SK-N-DZ (cell line): ENCODE measurements around the gene NXPH4.

Experiments
- DNase-seq: peaks from one replicate; pipeline ENCODE4 v3.0.0-alpha.2; 2015; ENCODE audit warnings: low spot score

NXPH4 gene

DNA sequence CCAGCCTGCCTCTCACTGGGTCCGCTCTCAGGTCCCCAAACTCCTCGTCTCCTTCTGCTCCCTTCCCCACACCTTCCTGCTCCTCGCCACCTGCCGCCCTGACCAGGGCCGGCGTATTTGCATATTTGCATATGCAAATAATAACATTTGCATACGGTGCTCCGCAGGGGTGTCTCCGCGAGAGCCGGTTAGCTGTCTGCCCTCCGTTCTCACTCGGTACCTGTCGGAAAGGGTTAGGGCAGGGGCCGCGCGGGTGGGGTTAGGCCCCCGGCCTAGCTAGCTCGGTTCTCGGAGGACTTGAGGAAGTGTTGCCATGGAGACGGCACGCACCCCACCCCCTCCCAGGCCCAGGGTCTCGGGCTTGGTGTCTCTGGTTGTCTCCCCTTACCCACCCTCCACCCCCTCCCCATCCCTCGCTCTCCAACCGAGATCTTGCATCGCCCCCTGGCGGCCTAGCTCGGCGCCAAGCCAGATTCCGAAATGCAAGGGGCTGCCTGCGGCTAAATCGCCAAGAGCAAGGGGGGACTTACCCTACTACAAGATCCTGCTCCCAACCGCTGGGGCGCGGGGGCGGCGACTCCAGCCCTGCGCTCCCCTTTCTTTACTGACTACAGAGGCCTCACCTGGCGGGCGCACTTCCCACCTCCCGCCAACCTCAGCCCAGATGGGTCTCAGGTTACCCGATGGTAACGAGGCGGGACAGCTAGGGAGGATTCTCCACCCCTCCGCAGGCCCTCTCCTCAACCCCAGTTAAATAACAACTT lies 26.3 kb downstream of the NXPH4 start:
- DNase-seq = peak; percentile 90

DNA sequence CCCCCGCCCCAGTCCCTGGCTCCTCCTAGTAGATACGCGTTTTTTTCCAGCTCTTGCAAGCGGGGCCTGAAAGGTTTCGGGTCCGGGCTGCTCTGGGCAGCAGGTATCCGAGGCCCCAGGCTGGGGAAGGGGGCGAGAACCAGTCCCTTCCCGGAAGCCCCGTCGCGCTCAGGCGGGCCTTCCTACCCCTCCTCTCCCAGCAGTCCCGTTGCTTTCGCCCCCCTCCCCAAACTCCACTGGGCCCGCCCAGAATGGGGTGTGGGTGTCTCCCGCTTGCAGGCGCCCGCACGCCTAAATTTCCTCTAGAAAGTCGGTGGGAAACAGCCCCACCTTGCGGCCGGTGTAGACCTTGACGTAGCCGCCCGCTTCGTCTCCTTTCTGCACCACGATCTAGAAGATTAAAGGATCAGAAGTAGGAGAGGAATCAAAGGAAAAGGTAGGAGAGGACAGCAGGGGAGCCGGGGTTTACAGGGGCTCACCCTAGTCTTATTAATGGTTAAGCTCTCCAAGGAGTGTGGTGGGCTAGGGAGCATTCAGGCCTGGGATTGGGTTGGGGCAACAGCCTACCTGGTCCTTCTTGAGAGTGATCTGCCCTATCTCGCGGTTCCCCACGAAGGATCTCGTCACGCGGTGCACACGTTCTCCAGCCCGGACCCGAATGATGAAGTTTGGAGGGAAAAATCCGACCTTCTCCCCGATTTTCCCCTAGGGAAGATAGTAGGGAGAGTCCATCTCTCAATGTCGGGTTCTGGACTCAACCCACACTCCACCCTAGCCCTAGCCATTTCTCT lies 27.1 kb downstream of the NXPH4 start:
- peak; percentile 76 for DNase-seq

DNA sequence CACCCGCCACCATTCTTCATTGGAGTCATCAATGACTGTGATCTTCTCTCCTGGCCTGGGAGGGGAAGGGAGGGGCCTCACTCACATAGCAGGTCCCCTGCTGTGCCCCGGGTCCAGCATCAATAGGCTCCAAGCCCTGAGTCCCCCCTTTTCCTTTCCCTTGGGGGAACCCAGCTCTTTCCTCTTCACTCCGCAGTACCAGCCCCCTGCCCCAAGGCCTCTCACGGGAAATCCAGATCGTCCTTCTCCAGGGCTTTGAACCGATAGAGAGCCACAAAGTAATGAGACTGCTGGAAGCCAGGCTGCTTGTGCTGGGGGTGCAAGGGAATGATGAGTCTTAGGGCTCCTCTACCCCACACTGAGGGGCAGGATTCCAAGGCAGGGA lies 27.7 kb downstream of the NXPH4 start:
- DNase-seq = no peak

DNA sequence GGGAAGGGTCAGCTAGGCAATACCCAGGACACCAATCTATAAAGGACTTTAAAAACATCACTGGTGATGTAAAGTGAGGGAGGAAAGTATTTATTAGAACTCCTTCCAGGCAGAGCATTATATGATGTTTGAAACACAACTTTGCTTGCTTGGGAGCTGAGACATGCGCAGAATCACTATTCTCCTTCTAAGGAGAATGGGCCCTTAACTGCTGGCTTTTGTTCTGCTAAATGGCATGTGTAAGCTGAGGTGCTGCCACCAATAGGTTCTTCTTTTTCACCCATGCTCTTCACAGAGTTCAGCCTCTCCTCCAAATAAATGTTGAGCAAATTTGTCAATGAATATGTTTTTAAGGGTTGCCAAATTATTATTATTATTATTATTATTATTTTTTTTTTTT lies 30.4 kb downstream of the NXPH4 start:
- DNase-seq = no peak

DNA sequence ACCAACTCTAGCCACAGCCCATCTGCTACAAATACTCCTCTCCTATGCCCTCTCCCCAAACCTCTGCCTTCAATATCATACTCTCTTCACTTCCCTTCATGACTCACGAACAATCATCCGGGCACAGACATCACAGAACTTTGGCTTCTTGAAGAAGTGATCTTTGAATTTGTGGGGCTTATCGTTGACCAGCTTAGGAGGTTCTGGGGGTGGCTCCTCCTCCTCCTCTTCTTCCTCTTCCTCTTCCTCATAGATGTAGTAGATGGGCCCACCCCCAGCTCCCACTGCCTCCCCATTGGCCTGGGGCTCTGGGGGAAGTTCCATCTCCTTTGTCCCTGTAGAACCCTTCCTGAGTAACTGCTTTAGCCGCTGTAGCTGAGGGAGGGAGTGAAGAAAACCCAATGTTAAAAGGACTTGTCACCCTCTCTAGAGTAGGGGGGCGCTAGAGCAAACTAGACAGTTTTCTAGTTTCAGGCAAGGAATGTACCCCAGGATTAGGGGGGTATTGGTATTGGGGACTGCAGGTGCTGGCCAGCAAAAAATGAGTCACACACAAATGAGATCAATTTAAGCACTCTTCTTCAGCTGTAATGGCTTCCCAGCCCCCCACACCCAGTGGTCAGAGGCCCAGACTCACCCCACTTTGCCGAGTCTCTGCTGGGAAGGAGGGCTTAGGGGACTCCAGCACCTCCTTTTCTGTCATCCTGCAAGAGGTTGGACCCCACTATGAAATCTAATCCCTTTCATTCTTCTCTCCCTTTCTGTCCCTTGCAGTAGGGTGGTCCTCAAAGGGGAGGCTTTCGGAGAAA lies 32.5 kb downstream of the NXPH4 start:
- DNase-seq = no peak

DNA sequence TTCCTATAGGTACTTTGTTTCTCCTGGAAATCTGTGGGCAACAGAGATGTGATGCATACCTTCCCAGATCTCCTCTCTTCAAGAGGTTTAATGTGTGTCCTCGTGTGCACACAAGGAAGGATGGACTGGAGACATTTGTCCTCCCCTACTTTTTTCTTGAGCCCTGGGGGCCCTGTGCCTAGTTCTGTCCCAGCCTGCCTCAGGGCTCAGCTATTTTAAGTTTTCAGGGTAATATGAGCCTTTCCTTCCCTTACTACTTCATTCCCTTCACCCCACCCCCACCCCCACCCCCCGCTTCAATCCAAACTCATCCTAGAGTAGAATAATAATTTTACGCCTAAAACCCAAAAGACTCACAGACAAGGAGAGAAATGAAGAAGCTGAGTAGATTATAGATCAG lies 33.9 kb downstream of the NXPH4 start:
- no peak for DNase-seq

DNA sequence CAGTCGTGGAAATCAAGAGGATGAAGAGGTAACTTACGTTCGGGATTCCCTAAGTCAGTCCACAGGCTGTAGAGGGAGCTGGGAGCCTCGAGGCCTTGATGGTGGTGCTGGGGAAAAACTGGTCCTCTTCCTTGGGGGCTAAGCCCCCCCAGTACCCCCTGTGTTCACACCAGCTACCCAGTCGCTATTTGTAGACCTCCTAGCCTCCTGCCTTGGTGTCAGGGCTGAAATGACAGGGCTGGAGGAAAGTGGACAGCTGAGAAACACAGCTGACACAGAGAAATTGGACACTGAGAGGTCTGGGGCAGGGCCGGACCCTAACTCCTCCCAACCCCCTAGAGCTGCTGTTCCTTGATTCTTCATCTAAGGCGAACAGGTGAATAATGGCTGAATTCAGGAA lies 34.4 kb downstream of the NXPH4 start, which contains the start of gene STAC3:
Gene STAC3, minus strand, starts transcription at position 232 of the 400 bp plus-strand sequence. CDS start 1,551 bp downstream, outside the sequence.
- DNase-seq = no peak

DNA sequence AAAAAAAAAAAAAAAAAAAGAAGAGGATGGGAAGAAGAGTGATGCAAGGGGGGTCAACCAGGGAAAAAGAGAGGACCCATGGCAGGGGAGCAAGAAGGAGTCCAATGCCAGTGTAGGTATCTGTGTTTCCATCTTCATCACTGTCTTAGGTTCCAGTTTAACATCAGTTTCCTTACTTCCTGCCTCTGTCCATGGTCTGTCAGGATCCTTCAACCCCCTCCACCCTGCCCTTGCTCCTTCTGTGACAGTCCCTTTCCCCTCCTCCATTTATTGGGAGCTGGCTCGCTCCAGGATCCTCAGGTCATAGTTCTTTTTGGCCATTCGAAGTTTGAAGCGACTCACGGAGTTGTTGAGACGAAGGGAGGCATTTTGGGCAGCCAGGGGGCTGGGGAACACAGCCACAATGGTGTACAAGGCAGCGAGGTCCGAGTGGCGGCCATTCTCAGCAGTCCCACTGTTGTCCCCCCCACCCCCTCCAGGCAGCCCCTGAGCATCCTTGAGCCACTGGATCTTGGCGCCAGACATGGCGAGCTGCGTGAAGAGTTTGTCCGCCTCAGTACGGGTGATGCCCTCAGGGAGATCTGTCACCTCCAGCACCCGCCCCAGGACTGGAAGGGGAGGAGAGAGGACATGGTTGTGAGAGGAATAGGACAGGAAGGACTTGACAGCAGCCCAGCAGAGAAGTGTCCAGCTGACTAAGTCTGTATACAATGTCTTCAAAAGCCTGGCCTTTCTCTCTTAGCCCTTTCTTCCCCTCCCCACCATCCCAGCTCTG lies 38.1 kb downstream of the NXPH4 start:
- DNase-seq = no peak

DNA sequence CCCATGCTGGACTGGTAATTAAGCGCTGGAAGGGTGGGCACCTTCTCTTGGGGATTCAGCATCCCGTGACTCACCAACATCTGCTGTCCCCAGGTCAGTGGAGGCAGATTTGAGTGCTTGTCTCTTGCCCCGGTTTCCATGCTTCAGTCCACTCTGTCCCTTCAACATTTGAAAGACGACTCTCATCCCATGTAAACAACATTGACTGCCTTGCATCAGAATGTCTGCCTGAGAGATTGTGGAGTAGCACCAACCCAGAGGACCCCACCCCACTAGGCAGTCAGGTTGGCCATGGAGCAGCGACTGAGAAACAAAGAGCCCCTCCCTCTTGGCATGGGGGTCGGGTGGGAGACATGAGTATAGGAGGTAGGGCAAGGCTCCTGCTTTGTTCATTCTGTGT lies 39.3 kb downstream of the NXPH4 start:
- no peak for DNase-seq

DNA sequence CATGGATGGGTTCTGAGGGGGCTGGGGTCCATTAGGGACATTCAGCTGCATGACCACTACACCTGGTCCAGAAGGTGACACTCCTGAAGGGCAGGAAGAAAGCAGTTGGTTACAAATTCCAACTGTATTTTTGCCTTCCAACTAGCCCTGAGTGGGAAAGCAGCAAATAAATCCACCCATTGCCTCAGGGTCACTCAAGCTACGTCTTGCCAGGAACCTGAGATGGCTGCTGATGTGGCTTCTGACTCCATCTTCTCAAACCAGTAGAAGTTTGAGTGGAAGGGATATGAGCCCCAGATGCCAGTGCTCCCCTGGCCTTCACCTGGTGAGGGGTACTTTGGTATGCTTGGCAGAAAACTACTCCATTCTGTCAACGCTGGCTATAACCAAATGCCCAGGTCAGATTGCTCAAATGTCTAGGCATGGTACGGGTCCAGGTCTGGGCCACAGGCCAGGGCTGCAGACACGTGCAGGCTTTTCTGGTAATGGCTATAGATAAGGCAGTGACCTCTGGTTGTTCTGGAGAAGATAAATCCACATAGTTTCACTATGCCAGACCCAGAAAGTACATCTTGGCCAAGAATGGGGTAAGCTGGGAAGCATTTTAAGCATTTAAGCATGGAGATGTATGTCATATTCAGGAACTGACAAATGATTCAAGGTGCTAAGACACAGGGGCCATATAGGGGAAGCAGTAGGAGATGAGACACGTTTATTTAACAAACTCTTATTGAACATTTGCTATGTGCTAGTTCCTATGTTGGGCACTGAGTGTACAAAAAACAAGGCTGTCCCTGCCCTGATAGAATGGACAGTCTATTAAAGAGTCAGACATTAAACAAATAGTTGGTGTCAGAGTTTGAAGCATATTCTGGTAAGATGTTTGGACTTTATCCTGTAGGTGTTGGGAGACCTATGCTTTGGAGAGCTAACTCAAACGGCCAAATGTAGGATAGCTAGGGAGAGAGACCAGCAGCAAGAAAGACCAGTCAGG lies 42.7 kb downstream of the NXPH4 start:
- no peak for DNase-seq

DNA sequence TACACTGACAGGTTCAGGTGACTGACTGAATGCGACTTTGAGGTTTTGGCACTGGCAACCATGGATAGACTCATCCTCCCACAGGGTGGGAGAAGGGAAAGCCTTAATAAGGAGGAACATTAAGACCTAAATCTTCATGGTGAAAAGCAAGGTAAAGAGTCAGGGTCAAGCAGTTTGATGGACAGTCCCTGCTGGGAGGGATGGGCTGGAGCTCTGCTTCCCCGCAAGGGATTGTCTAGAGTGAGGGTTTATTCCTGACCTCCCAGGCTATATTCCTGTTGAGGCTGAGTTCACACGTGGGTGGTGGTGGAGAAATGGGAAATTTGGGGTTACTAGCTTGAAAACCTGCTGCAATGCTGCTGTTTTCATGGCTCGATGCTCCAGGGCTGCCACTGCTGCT lies 43.8 kb downstream of the NXPH4 start:
- no peak for DNase-seq

DNA sequence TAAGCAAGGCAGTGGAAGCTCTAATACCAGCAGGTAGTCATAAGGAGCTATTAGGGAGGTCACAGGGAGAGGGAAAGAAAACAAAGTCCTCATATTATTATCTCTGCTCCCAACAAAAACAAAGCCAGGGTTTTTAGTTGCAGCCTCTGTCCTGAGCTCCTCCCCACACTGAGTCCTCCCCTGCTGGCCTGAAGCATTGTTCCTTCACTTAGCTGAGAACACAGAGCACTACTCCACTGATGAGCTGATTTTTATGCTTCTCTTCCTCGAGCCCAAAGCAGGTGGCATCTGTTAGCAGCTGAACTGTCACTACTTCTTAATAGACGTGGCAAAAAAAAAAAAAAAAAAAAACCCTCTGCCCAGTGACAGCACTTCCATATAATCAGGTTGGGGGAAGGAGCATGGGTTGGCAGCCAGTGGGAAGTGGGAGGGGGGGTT lies 44.9 kb downstream of the NXPH4 start:
- DNase-seq = no peak

DNA sequence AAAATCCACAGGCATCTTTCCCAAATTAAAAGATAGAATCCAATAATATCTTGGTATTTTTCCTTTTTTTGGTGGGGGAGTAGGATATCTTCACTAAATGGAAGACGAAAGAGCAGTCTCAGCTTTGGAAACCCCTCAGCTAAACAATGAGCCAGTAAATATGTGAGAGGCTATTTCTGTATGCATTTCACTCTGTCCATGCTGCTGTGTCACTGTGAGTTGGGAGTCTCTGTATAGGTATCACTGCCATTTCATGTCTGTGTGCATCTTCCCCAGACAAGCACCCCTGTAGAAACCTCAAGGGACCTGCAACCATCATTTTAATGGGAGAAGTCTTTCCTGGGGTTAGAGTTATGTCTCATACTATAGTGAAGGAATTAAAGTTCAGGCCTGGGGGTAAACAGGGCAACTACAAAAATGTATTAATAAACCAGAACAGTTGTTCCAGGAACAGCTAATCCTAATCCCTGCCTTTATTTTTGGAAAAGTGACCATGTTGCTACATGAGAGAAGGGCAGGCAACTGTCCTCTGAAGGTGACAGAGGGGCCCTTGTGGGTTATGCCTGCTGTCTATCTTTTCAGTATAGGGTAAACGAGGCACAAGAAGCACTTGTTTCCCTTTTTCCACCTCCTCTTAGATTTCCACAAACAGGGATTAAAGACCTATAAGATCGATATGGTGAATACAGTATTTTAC lies 45.7 kb downstream of the NXPH4 start:
- no peak for DNase-seq

DNA sequence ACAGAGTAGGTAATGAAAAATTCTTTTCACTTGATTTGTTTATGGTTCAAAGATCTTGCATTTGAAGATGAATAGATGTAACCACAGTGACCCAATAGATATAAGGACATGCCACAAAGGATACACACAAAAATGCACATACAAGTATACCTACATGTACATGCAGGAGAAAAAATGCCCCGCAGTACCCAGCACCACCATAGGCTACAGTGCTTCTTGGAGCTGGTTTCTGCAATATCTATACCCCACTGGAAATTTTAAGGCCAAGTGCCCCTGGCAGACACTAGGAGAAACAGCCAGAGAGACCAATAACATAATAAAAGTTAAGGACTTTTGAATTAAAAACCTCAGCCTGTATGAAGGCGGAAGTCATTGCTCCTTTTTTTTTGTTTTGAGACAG lies 46.5 kb downstream of the NXPH4 start:
- DNase-seq = no peak

DNA sequence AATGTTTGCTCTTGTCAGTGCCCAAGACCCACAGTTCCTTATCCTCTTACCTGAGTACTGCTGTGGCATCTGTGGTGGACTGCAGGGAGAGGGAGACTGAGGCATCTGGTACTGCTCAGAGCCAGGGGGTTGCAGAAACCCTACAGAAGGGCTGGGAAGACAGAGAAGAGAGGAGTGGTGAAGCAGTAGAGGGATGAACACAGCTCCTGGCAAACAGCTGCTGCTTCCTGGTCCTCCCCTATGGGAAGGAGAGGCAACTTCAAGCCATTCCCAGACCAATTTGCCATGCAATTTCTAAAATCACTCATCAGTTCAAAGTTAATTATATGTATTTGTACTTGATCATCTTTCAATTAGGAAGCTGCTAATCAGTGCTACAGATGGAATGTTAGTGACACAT lies 50.1 kb downstream of the NXPH4 start:
- no peak for DNase-seq

DNA sequence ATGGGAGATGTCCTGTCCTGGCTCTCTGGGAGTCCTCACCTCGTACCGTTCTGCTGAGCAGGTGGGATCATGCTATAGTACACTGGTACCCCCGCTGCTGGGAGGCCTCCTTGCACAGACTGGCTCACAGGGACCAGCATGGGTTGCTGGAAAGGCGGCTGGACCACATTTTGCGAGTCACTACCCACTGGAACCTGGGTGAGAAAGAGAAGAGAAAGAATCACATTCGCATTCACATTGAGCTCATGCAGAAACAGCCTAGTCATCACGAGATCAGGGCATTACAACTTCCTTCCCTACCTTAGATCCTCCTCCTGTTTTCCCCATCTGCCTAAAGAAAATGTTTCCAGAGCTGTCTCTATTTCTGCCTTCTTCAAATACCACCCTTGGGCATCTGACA lies 51.7 kb downstream of the NXPH4 start:
- no peak for DNase-seq

DNA sequence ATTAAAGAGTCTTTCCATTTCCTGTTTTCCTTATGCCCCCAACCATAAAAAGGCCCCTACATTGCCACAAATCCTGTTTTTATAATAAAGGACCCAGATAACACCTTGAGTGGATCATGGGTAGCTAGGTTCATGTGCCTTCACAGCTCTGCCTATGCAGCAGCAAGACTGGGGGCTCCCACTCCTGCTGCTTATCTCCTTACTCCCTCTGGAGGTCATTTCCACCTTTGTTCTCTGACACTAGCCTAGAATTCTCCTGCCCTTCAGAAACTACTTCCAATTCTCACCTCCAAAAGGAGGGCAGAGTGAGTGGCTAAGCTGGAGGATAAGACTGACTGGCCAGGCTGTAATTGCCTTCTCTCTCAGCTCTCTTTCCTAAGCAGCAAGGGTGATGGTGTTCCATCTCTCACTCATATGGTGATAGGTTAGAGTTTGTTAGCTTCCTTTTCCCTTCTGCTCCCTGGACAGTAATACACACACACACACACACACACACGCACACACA lies 54.4 kb downstream of the NXPH4 start:
- DNase-seq = no peak

DNA sequence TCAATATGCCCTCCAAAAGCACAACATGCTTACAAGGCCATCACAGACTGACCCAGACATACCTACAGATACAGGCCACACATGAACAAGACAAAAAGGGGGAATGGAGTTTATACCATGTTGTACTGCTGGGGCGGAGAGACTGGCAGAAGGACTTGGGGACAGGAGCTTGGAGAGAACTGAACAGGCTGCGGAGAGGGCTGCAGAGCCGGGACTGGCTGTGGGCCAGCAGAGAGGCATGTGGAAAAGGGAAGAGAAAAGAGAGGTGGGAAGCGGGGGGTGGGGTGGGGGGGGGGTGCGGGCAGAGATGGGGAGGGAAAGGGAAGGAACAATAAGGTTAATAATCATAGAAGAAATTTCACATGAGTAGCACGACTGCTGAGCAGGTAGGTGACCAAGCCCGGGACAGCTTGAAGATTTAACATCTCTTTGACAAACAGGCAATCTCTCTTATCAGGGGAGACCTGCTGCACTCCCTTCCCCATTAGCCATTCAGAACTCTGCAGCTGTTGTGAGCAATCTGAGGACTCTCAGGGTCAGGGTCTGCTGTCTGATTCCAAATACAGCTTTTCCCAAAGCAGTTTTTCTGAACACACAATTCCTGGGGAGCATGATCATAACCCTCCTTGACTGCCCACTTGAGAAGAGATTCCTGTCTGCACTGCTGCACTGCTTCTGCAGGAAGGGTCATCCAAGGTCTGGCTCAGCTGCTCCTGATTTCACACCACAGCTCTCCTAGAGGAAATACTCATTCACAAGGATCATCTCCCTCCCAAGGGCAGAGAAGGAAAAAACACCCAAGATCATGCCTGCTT lies 56.0 kb downstream of the NXPH4 start:
- no peak for DNase-seq
